GM18907 (cell line): Measurements from ENCODE around the gene ENTREP1.

Experiments
- ATAC-seq: cut with Tn5 transposase; IDR thresholded peaks from one replicate; pipeline ENCODE4 v1.9.1; 2021; ENCODE audit warnings: mild to moderate bottlenecking, moderate library complexity; ENCODE audit not compliant: unreplicated experiment

Gene ENTREP1

DNA sequence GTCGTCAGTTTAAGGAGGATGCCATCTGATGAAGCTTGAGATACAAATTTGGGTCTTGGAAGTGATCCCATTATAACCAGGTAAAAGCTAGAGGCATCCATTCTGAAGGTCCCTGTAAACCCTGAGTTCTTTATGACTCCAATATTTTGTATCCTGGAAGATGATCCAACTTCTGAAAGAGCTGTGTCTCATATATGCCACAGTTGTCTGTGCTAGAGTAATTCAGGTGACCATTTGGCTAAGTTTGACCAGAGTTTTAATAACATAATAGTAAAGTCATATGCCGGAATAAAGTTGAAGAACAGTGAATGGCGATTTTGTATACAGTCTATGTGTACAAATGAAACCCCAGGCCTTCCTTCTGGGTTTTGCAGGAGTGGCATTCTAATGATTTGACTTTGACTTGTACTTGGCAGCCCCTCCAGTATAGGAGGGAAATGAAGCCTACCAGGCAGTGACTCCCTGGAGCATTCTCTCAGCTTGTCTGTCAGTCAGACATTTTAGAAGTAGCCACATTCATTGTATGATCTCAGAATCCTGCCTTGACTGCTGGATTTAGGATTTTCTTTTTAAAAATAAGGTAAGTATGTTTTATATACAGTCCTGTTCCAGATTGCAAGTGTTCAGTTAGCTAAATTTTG is 39.6 kb downstream of the ENTREP1 start:
- no peak for ATAC-seq

GRCh38 chr9:69370430-69370829 is 45.4 kb downstream of the ENTREP1 start:
- no peak for ATAC-seq

- no peak for ATAC-seq
Measured at GRCh38 chr9:69371001-69371400, 46.0 kb downstream of the ENTREP1 start.

DNA sequence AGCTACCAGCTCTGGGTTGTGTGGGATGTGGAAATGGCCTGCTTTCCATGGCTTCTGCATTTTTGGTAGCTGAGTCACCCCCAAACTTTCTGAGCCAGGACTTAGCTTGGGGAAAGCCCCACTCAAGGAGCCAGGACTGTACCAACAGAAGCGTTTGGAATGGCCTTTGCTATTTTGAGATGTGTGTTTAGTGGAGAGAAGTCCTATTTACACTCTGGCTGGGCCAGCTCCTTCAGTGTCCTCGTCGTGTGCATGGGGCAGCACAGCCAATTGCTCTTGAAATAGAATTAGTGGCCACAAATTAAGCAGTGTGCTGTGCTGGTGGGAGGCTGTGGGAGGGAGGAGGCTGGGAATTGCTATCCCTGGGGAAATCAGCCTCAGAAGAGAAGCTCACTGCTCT is 51.6 kb downstream of the ENTREP1 start:
- no peak for ATAC-seq

DNA sequence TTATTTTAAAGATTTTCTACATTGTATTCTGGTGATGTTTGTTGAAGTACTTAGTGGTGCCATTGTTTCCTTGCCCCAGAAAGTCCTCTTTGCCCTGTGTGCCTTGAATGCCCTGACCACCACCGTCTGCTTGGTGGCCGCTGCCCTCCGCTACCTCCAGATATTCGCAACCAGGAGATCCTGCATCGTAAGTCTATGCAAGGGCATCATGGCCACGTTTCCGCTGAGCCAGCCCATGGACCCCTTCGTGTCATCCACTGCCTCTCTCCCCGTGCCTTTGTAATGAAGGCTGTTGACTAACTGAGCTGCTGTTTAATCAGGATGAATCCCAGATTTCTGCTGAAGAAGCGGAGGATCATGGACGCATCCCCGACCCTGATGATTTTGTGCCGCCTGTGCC is 52.3 kb downstream of the ENTREP1 start:
- ATAC-seq, result no peak

DNA sequence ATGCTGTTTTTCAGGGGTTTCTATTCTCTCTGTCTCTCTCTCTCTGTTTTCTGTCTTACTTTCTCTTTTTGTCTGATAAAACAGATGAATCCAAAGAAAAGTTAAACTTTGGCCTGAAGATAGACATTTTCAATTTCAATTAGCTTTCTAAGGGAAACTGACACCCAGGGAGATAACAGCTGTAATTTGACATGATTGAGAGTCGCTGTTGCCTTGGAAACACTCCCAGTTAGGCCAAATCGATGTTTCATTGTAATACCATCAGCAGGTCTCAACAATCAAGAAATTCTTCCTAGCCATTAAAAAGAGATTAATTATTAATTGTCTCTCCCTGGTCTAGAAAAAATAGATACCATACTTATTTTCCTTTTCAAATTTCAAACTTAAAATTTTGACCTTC is 53.0 kb downstream of the ENTREP1 start:
- no peak for ATAC-seq

DNA sequence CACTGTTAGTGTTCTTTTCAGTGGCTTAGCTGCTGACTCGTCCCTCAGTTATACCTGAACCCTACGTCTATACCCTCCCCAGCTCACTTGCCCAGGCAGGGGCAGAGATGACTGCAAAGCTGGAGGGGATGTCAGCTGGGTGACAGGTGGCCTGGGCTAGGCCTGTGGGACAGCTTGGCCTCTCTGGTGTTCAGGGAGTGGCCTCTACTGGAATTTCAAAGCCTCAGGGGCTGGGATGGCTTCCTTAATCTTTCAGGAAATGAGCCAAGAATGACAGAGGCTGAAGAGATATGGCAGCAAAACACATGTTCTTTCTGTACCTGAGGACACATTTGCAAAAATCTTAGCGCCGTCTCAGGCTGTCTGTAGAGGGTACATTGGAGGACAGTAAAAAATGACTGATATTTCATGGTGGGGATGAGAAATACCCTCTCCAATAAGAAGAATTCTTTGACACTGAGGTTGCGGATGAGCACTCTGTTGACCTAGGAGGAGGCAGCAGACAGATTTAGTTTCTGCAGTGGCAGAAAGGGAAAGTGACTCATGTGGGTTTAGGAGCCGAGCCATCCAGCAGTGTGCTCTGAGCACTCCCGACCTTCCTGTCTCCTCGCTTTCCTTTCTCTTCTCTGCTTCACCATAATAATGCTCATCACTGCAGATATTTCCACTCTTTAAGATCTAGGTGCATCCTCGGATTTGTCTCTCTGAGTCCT is 54.4 kb downstream of the ENTREP1 start:
- ATAC-seq, result no peak

GRCh38 chr9:69380301-69380700 is 55.3 kb downstream of the ENTREP1 start:
- ATAC-seq, result no peak

DNA sequence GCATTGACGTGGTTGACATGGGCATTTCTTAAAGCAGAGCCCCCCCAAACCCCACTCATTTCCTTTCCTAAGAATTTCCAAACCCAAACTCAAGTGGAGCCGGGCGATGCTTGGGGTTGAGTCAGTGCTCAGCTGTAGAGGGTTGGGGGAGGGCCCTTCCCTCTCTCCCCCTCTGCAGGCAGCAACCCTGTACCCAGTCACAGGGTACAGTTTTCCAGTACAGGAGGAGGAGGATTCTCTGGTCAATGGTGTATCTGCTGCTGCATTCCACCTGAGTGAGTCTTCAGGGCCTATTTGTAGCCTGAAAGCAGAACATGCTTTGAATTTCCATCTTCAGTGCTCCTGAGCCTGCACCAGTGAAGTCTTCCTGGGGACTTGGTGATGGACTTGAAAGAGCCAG is 55.8 kb downstream of the ENTREP1 start:
- ATAC-seq, result no peak

GRCh38 chr9:69382135-69382534 is 57.1 kb downstream of the ENTREP1 start:
- ATAC-seq, result no peak

- no peak for ATAC-seq
Measured at GRCh38 chr9:69385581-69386033, 60.6 kb downstream of the ENTREP1 start.

- ATAC-seq, result no peak
Measured at GRCh38 chr9:69386651-69387050, 61.6 kb downstream of the ENTREP1 start.

DNA sequence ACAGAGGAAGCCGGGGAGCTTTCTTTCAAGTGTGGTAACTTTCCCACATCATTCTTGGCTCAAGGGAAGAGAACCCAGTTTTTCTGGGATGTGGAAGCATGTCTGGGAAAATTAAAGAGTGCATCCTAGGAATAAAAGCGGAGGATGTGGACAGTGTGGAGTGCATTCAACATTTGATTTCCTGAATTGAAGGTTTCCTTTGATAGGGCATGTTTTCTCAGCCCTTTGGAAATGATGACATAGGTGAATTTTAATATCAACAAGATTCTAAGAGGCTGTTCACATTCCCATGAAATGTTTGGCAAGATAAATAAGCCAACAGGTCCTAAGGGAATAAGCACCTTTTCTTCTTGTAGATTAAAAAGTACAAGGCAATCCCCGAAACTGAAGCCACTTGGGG is 63.6 kb downstream of the ENTREP1 start:
- no peak for ATAC-seq

DNA sequence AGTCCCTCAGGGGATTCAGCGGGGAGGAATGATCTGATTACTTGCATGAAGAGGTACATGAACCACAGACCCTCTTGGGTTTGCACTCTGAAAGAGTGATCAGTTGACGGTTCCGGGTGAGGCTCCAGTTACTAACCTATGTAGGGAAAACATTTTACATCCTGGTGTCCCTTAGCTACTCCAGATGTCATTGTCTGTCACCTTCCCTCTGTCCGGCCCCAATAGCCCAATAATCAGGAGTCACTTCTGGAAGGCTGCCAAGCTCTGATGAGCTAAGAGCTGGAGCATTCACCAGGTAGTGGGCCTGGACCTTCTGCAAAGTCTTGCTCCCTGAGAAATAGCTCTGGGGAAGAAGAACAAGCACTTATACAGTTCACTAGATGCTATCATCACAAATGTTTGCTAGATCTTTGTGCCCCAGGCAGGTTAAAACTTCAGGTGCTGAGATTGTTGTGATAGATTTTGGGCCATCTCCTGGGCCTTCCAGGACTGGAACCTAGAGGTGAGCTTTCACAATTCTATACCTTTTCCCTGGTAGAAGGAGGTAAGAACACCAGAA is 64.5 kb downstream of the ENTREP1 start:
- no peak for ATAC-seq

GRCh38 chr9:69391487-69391886 is 66.5 kb downstream of the ENTREP1 start:
- ATAC-seq, result no peak

DNA sequence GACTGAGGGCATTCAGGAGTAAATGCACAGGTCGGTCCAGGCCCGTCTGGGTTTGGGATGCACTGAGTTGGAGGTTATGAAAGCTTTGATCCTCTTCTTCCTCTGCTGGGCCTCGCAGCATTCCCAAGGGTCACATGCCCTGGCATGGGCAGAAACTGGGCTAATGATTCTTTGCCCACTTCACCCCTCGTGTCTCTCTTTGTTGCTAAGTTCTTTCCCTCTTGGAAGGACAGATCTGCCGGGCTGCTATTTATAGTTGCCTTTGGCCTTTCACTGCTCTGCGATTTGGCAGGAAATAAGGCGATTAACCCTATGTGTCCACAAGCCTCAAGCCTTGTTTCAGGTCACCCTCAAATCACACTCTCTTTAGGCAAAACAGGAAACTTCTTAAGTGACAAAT is 66.9 kb downstream of the ENTREP1 start:
- no peak for ATAC-seq

DNA sequence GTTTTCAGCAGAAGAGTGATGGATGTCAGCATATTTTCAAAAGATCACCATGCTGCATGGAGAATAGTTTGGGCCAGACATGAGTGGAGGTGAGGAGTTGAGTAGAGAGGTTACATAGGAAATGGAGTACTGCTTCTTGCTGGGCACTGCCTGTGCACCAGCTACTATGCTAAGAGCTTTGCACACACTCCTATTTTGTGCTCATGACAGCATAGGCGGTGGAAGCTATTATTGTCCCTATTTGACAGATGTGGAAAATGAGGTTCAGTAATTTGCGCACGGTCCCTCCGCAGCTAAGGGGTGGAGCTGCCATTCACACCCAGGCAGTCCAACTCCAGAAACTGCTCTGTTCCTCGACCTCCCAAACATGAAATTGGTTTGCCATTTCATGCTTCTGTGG is 67.8 kb downstream of the ENTREP1 start:
- no peak for ATAC-seq

GRCh38 chr9:69393425-69393824 is 68.4 kb downstream of the ENTREP1 start:
- ATAC-seq, result no peak

- no peak for ATAC-seq
Measured at GRCh38 chr9:69395718-69396117, 70.7 kb downstream of the ENTREP1 start.

DNA sequence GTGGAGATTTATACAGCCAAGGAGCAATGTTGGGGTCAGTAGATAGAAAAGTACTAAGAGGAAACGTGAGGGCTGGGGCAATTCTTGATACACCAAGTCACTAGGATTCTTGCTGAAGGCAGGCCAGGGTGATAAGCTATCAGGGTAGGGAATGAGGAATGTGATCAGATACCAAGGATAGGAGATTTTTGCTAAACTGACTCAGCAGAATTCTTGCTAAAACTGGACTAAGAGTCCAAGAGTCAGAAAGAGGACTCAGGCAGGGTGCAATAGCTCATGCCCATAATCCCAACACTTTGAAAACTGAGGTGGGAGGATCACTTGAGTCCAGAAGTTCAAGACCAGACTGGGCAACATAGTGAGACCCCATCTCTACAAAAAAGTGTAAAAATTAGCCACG is 71.7 kb downstream of the ENTREP1 start:
- no peak for ATAC-seq

DNA sequence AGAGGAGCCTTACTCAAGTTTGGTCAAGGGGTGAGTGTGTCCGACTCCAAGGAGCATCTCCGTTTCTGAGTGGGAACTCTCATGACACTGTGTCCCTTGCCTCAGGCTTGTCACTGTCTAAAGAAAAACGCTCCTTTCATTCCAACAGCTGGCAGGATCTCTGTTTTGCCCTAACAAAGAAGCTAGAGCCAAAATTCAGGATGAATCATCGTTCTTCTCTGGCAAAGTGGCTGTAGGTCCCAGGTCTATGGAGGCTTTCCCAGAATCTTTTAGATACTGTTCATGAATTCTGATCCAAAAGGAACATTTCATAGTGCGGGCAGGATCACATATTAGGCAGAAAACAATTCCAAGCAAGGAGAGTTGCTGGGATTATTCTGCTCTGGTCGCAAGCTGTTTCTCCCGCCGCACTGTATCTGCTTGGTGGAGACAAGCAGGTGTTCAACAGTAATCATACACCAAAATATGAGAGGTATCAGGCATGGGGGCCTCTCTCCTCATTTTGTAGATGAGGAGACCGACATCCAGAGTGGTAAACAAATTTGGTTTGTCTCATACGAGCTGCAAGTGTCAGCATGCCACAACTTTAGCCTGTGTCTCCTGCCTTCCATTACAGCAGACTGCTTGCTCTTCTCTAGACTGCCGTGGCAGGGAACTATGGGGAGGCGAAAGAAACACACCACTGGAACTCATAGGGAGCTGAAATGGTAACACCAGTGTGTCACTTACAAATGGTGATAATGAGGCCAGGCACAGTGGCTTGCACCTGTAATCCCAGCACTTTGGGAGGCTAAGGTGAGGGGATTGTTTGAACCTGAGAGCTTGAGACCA is 72.6 kb downstream of the ENTREP1 start:
- no peak for ATAC-seq

DNA sequence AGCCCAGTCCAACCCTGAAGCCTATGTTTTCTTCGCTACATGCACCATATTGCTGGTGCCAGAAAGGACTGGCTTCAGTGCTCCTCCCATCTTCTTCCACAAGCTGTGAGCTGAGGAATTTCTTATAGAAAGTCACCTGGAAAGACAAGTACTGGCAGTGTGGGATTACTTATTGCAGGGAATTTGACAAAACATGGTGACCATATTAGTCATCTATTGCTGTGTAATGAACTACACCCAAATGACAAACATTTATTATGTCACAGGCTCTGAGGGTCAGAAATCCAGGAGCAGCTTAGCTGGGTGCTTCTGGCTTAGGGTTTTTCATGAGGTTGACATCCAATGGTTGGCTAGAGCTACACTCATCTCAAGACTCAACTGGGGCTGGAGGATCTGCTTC is 75.5 kb downstream of the ENTREP1 start:
- ATAC-seq, result no peak
